HUES6 (cell line): Measurements from ENCODE around the gene TANGO6.
"Not testable (repeated sequence)": the region's sequence is repeated elsewhere in the genome, so short reads cannot be mapped to it uniquely, and the experiment has no call there.

ENCODE experiments used
- H3K27ac ChIP-seq: 2 replicates; pipeline ENCODE4 v1.7.0; 2013; ENCODE audit warnings: low read depth, mild to moderate bottlenecking, low read length, inconsistent platforms
- H3K27me3 ChIP-seq: 2 replicates; pipeline ENCODE4 v1.6.1; 2013; ENCODE audit warnings: low read length; ENCODE audit not compliant: control insufficient read depth, insufficient read depth
- H3K36me3 ChIP-seq: 2 replicates; pipeline ENCODE4 v1.6.1; 2013; ENCODE audit warnings: low read length; ENCODE audit not compliant: control insufficient read depth, insufficient read depth
- H3K4me1 ChIP-seq: 2 replicates; pipeline ENCODE4 v1.6.1; 2013; ENCODE audit warnings: low read length; ENCODE audit not compliant: control insufficient read depth, insufficient read depth
- H3K4me3 ChIP-seq: 2 replicates; pipeline ENCODE4 v1.5.1; 2013; ENCODE audit warnings: low read depth, low read length
- H3K9ac ChIP-seq: one replicate; pipeline ENCODE4 v1.6.1; 2013; ENCODE audit warnings: mild to moderate bottlenecking, low read length
- H3K9me3 ChIP-seq: 2 replicates; pipeline ENCODE4 v1.6.1; 2013; ENCODE audit warnings: low read depth, low read length; ENCODE audit not compliant: control insufficient read depth, insufficient read depth

The TANGO6 gene

DNA sequence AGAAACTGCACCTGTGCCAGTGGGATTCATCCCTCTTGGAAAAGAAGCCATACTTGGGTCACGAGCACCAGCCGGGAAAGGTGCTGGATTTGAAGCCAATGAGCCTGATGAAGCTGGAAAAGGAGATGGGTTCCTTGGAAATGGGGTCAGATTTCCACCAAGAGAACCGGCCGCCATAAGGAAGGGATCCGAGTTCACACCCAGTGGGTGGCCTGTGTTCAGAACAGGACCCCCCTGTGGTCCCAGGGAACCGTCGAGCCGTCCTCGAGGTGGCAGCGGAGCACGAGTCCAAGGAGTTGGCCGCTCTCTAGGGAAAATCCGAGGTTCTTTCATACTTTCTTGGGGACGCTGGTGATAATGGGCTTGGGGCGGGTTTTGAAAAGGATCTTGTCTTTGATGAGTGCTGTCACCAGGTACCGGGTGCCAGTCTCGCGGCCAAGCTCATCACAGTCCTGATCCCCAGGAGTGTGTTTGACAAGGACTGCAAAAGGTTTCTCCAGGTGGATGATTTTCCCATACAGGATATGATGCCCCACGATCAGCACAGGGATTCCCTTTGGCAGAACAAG is 276.8 kb downstream of the TANGO6 start:
- H3K36me3 ChIP-seq = peaks cover 72% of the 10 kb centered on the region

DNA sequence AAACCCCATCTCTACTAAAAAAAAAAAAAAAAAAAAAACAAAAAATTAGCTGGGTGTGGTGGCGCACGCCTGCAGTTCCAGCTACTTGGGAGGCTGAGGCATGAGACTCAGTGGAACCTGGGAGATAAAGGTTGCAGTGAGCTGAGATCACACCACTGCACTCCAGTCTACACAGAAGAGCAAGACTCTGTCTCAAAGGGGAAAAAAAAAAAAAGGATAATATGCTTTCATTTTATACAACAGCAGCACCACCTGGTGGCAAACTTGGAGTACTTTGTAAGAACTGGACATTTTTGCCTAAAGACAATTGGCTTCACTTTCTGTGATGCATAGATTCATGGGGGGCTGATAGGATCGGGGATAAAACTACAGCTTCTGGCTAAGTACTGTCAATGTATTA is 280.6 kb downstream of the TANGO6 start:
- no peak overlapping the region for H3K27ac ChIP-seq
- no peak overlapping the region for H3K4me3 ChIP-seq
- H3K27me3 ChIP-seq = no peaks in the 10 kb centered on the region
- H3K36me3 ChIP-seq = peaks cover 49% of the 10 kb centered on the region
- H3K9ac ChIP-seq = no peak overlapping the region
- no peaks in the 10 kb centered on the region for H3K9me3 ChIP-seq
- no peaks in the 10 kb centered on the region for H3K4me1 ChIP-seq

More for the DNA sequence above, 276.8 kb downstream of the TANGO6 start:
- no peak overlapping the region for H3K4me3 ChIP-seq
- H3K4me1 ChIP-seq = no peaks in the 10 kb centered on the region
- no peak overlapping the region for H3K9ac ChIP-seq
- H3K9me3 ChIP-seq = no peaks in the 10 kb centered on the region
- no peaks in the 10 kb centered on the region for H3K27me3 ChIP-seq
- no peak overlapping the region for H3K27ac ChIP-seq

DNA sequence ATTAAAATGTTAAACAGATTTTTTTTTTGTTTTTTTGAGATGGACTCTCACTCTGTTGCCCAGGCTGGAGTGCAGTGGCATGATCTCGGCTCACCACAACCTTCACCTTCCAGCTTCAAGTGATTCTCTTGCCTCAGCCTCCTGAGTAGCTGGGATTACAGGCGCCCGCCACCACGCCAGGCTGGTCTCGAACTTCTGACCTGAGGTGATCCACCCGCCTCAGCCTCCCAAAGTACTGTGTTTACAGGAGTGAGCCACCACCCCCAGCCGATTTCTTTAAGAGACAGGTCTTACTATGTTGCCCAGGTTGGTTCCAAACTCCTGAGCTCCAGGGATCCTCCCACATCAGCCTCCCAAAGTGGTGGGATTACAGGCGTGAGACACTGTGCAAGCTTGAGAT is 281.1 kb downstream of the TANGO6 start:
- peaks cover 44% of the 10 kb centered on the region for H3K36me3 ChIP-seq
- H3K4me3 ChIP-seq, H3K9me3 ChIP-seq, H3K27me3 ChIP-seq, H3K4me1 ChIP-seq, H3K27ac ChIP-seq, H3K9ac ChIP-seq: not testable (repeated sequence)

DNA sequence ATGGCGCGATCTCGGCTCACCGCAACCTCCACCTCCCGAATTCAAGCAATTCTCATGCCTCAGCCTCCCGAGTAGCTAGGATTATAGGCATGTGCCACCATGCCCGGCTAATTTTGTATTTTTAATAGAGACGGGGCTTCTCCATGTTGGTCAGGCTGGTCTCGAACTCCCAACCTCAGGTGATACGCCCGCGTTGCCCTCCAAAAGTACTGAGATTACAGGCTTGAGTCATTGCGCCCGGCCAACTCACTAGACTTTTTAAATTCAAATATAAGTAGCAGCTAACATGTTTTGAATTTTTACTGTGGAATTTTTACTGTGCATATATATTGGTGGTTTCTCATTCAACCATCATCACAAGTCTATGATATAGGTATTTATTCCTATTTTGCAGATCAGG is 281.6 kb downstream of the TANGO6 start:
- H3K9me3 ChIP-seq, H3K9ac ChIP-seq, H3K27ac ChIP-seq, H3K4me1 ChIP-seq, H3K4me3 ChIP-seq, H3K27me3 ChIP-seq: not testable (repeated sequence)
- peaks cover 42% of the 10 kb centered on the region for H3K36me3 ChIP-seq

DNA sequence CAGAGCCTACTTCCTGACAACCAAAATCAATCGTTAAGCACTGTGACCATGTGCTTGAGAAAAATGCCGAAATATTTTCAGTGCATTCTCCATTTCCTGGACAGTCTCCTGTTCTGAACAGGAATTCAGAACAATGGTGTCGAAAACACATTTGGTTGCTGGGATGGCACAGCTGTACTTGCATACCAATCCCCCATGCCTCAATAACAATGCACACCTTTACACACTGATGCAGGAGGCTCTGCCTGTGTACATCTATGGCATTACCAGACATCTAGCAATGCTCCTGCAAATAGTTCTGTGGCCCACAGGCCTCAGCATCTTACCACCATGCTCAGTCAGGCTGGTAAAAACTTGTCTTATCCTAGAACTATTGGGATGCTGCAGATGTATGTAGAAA is 282.9 kb downstream of the TANGO6 start:
- no peak overlapping the region for H3K9ac ChIP-seq
- H3K4me3 ChIP-seq = no peak overlapping the region
- peaks cover 29% of the 10 kb centered on the region for H3K36me3 ChIP-seq
- peaks cover 9% of the 10 kb centered on the region; the same call in 1 of the 2 replicates for H3K4me1 ChIP-seq
- H3K9me3 ChIP-seq = no peaks in the 10 kb centered on the region
- no peaks in the 10 kb centered on the region for H3K27me3 ChIP-seq
- H3K27ac ChIP-seq = no peak overlapping the region

DNA sequence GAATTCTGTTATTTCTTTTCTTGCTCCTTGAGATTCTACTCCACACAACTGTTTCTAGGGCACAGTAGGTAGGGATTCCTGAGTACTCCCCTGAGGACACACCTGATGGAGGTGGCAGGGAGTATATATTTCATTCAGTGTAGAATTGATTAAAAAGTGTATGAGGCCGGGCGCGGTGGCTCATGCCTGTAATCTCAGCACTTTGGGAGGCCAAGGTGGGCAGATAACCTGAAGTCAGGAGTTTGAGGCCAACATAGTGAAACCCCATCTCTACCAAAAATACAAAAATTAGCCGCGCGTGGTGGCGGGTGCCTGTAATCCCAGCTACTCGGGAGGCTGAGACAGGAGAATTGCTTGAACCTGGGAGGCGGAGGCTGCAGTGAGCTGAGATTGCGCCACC is 283.5 kb downstream of the TANGO6 start:
- H3K27me3 ChIP-seq, H3K9ac ChIP-seq, H3K4me1 ChIP-seq, H3K4me3 ChIP-seq, H3K9me3 ChIP-seq, H3K27ac ChIP-seq: not testable (repeated sequence)
- H3K36me3 ChIP-seq = peaks cover 27% of the 10 kb centered on the region

DNA sequence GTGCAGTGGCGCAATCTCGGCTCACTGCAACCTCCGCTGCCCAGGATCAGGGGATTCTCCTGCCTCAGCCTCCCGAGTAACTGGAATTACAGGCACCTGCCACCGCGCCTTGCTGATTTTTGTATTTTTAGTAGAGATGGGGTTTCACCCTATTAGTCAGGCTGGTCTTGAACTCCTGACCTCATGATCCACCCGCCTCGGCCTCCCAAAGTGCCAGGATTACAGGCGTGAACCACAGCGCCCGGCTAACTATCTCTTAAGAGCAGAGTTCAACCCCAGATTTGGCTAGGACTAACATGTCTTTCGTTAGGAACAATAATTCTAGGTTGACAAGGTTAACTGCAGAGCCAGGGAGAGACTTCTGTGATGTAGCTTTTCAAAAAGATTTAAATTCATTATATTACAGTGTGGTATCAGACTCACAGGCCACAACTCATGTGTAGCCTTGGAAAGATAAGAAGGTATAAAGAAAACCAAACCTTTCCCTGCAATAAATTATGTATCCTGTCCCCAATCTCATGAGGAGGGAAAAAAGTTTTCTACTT is 284.7 kb downstream of the TANGO6 start:
- Histone ChIP-seq H3K9me3 (no peaks in the 10 kb centered on the region), H3K27me3 (no peaks in the 10 kb centered on the region), H3K9ac (no peak overlapping the region), H3K4me3 (no peak overlapping the region), H3K4me1 (peaks cover 9% of the 10 kb centered on the region; the same call in 1 of the 2 replicates), H3K27ac (no peak overlapping the region), H3K36me3 (peaks cover 24% of the 10 kb centered on the region)

DNA sequence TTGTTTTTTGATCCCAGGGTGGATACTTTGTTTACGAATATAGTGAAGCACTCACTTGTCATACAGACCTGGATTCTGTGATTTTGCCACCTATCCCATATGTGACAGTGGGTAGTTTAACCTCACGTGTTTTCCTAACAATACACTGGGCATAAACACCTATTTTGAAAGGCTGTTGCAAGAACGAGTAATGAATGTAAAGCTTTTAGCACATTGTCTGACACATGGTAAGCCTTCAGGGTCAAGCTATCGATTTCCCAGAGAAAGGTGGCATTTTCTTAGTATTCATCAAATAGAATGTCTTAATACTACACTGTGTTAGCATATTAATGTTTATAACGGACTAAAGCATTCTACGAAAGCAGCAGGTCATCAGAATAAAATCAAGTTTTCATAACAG is 287.1 kb downstream of the TANGO6 start:
- Histone ChIP-seq H3K27me3 (no peaks in the 10 kb centered on the region), H3K9me3 (no peaks in the 10 kb centered on the region), H3K36me3 (peaks cover 30% of the 10 kb centered on the region), H3K4me3 (peak overlapping the region; percentile 91), H3K27ac (no peak overlapping the region), H3K9ac (no peak overlapping the region), H3K4me1 (peaks cover 14% of the 10 kb centered on the region)

DNA sequence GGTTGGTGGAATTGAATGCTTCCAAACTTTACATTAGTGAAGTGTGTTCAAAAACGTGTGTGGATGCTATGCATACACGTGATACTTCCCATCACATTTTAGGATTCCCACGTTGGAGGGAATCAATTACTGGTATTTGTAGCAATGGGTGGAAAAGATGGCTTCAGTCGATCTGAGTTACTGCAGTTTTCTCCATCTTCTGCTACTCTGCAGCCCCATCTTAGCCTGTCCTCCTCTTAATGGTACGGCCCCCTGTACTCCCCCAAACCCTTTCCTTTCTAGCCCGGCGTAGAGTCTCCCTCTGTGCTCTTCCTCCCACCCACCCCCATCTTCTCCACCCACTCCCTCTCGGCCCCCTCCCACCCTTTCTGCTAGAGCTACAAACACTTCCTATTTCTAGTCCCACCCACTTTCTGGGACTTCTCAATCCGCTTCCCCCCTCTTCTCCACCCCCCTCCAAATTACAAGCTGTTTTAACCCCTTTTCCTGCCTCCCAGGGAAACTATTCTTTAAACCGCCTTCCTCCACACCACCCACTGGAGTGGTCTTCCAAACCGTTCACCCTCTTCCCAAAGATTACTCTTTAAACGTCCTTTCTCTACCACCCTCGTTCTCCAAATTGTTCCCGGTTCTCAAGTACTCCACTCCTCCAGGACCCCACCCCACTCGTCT is 288.0 kb downstream of the TANGO6 start:
- H3K36me3 ChIP-seq = peaks cover 33% of the 10 kb centered on the region
- H3K4me1 ChIP-seq = peaks cover 14% of the 10 kb centered on the region
- peak overlapping the region; percentile 91 for H3K4me3 ChIP-seq
- H3K9me3 ChIP-seq = no peaks in the 10 kb centered on the region
- no peaks in the 10 kb centered on the region for H3K27me3 ChIP-seq
- H3K27ac ChIP-seq = peak overlapping the region; percentile 97
- H3K9ac ChIP-seq = peak overlapping the region; percentile 95

DNA sequence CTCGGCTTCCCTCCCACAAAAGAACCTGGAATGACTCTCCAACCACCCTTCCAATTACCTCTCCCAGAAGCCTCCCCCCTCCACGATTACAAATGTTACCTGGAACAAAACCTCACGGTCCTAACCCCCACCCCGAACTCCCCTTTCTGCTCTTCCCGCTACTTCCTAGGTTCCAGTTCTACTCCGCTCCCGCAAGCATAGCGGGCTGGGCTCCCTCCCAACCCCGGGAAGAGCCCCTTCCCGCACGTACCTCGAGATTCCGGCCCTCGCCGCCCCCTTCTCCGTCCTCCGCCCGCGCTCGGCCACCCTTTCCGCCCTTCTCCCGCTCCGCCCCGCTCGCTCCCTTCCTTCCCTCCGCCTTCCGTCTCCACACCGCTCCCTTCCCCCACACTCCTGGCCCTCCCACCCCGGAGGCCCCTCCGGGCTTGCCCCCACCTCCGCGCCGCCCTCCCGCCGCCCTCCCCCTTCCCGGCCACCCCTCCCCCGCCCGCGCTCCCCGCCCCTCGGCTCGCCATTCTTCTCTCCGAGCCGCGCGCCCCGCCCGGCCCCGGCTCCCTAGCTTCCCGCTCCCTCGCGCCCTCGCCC is 288.6 kb downstream of the TANGO6 start:
- H3K9ac ChIP-seq = peak overlapping the region; percentile 95
- H3K4me1 ChIP-seq = peaks cover 14% of the 10 kb centered on the region
- peak overlapping the region; percentile 97 for H3K27ac ChIP-seq
- peak overlapping the region; percentile 91 for H3K4me3 ChIP-seq
- H3K27me3 ChIP-seq = no peaks in the 10 kb centered on the region
- no peaks in the 10 kb centered on the region for H3K9me3 ChIP-seq
- H3K36me3 ChIP-seq = peaks cover 35% of the 10 kb centered on the region
